ENCODE measurements around the gene GREB1.

DNA sequence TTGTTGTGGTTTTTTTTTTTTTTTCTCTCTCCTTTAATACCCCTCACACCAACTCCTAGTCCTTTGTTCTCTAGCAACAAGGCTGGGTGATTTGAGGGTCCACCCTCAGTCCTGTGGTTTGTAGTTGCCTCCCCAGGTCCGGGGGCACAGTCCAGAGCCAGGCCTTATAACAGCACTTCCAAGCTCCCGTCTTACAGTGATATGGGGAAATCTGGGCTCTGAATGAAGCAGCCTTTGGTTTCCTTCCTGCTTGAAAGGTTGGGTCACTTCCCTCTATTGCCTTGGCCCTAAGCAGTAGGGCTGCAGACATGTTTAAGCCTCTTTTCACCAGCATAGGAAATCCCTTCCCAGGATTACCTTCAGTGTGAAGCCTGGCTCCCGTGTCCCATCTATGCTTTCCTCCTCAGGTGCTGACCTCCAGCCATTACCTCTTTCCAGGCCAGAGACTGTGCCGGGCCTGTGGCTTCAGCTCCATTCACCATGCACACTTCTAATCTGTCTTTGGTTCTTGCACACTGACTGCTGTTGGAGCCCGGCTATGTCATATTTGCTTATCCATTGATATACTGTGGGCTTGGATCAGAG is 157.3 kb downstream of the GREB1 start:
- TF ChIP-seq, protein P1, sequence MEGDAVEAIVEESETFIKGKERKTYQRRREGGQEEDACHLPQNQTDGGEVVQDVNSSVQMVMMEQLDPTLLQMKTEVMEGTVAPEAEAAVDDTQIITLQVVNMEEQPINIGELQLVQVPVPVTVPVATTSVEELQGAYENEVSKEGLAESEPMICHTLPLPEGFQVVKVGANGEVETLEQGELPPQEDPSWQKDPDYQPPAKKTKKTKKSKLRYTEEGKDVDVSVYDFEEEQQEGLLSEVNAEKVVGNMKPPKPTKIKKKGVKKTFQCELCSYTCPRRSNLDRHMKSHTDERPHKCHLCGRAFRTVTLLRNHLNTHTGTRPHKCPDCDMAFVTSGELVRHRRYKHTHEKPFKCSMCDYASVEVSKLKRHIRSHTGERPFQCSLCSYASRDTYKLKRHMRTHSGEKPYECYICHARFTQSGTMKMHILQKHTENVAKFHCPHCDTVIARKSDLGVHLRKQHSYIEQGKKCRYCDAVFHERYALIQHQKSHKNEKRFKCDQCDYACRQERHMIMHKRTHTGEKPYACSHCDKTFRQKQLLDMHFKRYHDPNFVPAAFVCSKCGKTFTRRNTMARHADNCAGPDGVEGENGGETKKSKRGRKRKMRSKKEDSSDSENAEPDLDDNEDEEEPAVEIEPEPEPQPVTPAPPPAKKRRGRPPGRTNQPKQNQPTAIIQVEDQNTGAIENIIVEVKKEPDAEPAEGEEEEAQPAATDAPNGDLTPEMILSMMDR (IDR thresholded peaks at IDR 0.05), result no peak
- TF ChIP-seq EZH2 (IDR thresholded peaks at IDR 0.05; ENCODE audit: borderline replicate concordance, insufficient read depth, low read depth, low read length, poor library complexity, severe bottlenecking), result no peak

Measured in B cell (primary cell).